Measurements from ENCODE around the gene EHMT1.

DNA sequence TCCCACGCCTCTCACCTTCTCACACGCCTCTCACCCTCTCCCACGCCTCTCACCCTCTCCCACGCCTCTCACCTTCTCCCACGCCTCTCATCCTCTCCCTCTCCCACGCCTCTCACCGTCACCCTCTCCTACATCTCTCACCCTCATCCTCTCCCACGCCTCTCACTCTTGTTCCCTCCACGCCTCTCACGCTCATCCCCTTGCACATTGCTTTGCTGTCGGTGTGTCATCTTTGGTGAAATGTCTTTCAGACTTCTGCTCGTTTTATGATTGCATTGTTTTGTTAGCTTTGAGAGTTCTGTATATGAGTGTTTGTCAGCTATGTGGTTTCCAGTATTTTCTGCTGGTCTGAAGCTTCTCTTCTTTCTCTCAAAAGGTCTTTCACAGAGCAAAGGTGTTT is 102.7 kb downstream of the EHMT1 start:
- no peak for TF ChIP-seq CTCF (IDR thresholded peaks at IDR 0.05; ENCODE audit: insufficient read depth, low read length, poor library complexity, severe bottlenecking)
- no peak for TF ChIP-seq EZH2phosphoT487 (conservative IDR thresholded peaks at IDR 0.05; ENCODE audit: low read length)

Data from SU-DHL-6 (cell line).